Mesendoderm (in vitro differentiated cells): ENCODE results near the gene UBASH3B.
A peak's percentile ranks its signal among the peaks of the same experiment; 100 is the strongest.

Experiments used
- DNase-seq: peaks from one replicate; pipeline ENCODE4 v3.0.0; 2013
- H2AK5ac ChIP-seq: 2 replicates; pipeline ENCODE4 v1.6.1; 2013; ENCODE audit warnings: low read length, inconsistent platforms
- H2BK120ac ChIP-seq: 2 replicates; pipeline ENCODE4 v1.6.1; 2013; ENCODE audit warnings: low read depth, mild to moderate bottlenecking, low read length, moderate library complexity, mixed read lengths
- H2BK15ac ChIP-seq: replicated peaks from 2 replicates; pipeline ENCODE4 v1.6.1; 2013; ENCODE audit warnings: low read depth, mild to moderate bottlenecking, moderate library complexity
- H2BK5ac ChIP-seq: 2 replicates; pipeline ENCODE4 v1.6.1; 2013; ENCODE audit warnings: low read length, inconsistent platforms
- H3K18ac ChIP-seq: 2 replicates; pipeline ENCODE4 v1.6.1; 2013; ENCODE audit warnings: mild to moderate bottlenecking, low read length, mixed read lengths
- H3K23ac ChIP-seq: one replicate; pipeline ENCODE4 v1.6.1; 2013; ENCODE audit warnings: low read length
- H3K27ac ChIP-seq: 2 replicates; pipeline ENCODE4 v1.5.1; 2013; ENCODE audit warnings: low read depth, mild to moderate bottlenecking, inconsistent platforms, low read length, moderate library complexity
- H3K27me3 ChIP-seq: 2 replicates; pipeline ENCODE4 v1.6.1; 2013; ENCODE audit warnings: low read length, control low read depth, mild to moderate bottlenecking, inconsistent platforms; ENCODE audit not compliant: insufficient read depth, poor library complexity
- H3K36me3 ChIP-seq: 2 replicates; pipeline ENCODE4 v1.6.1; 2013; ENCODE audit warnings: low read length, inconsistent platforms; ENCODE audit not compliant: control insufficient read depth, insufficient read depth
- H3K4ac ChIP-seq: one replicate; pipeline ENCODE4 v1.6.1; 2013; ENCODE audit warnings: low read depth, mild to moderate bottlenecking, low read length, moderate library complexity
- H3K4me1 ChIP-seq: 2 replicates; pipeline ENCODE4 v1.6.1; 2013; ENCODE audit warnings: low read depth, low read length, inconsistent platforms; ENCODE audit not compliant: control insufficient read depth
- H3K4me2 ChIP-seq: 2 replicates; pipeline ENCODE4 v1.6.1; 2013; ENCODE audit warnings: low read length
- H3K4me3 ChIP-seq: 2 replicates; pipeline ENCODE4 v1.5.1; 2013; ENCODE audit warnings: mild to moderate bottlenecking, low read length
- H3K56ac ChIP-seq: one replicate; pipeline ENCODE4 v1.6.1; 2013; ENCODE audit warnings: low read length
- H3K79me1 ChIP-seq: 2 replicates; pipeline ENCODE4 v1.6.1; 2013; ENCODE audit warnings: low read length, inconsistent platforms
- H3K79me2 ChIP-seq: 2 replicates; pipeline ENCODE4 v1.6.1; 2013; ENCODE audit warnings: mild to moderate bottlenecking, low read length; ENCODE audit not compliant: control insufficient read depth, insufficient read depth
- H3K9ac ChIP-seq: 2 replicates; pipeline ENCODE4 v1.6.1; 2013; ENCODE audit warnings: low read length, inconsistent platforms
- H4K5ac ChIP-seq: one replicate; pipeline ENCODE4 v1.6.1; 2013; ENCODE audit warnings: low read length
- H4K8ac ChIP-seq: one replicate; pipeline ENCODE4 v1.6.1; 2013; ENCODE audit warnings: low read depth, mild to moderate bottlenecking, control low read depth, low read length, moderate library complexity
- WGBS: extraction: QIAGEN DNeasy Blood & Tissue Kit; methylation state at CpG from one replicate; pipeline ENCODE4 v1.1.7; 2013; ENCODE audit warnings: low lambda C conversion rate, missing lambda C conversion rate; ENCODE audit not compliant: insufficient coverage; ENCODE audit errors: extremely low coverage; 5-methylcytosine and 5-hydroxymethylcytosine counted together

Gene UBASH3B

DNA sequence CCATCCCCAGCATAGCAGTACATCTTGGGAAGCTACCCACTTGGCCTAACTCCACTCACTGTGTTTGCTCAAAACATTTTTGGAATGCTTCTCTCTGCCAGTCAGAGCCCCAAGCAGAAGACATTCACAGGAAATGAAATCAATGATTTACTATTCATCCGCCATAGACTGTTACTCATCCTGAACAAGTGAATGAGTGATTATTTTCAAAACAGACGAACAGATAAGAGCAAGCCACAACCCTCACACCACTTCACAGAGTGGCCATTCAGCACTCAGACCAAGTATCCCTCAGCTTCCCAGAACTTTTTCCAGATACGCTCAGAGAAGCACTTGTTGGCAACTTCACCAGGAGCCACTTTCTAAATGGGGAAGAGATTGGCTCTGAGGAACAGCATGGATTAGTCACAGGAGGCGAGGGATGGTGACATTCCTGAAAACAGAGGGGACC is 13.0 kb upstream of the UBASH3B start:
- Histone ChIP-seq H4K5ac (peak overlapping the region; percentile 26), H2BK120ac (no peak overlapping the region), H2BK15ac (no peak overlapping the region), H3K9ac (no peak overlapping the region), H3K27me3 (no peaks in the 10 kb centered on the region), H3K4ac (no peak overlapping the region), H3K56ac (no peak overlapping the region), H2BK5ac (no peak overlapping the region), H3K4me3 (no peak overlapping the region), H3K23ac (no peak overlapping the region), H3K18ac (no peak overlapping the region), H3K4me2 (no peak overlapping the region), H3K36me3 (no peaks in the 10 kb centered on the region), H3K4me1 (no peaks in the 10 kb centered on the region), H3K27ac (no peak overlapping the region), H4K8ac (no peak overlapping the region), H3K79me1 (no peaks in the 10 kb centered on the region), H2AK5ac (no peak overlapping the region), H3K79me2 (no peaks in the 10 kb centered on the region)
- no CpG with 5 or more reads among the region's 4 CpGs for WGBS
- DNase-seq = peak; percentile 38

DNA sequence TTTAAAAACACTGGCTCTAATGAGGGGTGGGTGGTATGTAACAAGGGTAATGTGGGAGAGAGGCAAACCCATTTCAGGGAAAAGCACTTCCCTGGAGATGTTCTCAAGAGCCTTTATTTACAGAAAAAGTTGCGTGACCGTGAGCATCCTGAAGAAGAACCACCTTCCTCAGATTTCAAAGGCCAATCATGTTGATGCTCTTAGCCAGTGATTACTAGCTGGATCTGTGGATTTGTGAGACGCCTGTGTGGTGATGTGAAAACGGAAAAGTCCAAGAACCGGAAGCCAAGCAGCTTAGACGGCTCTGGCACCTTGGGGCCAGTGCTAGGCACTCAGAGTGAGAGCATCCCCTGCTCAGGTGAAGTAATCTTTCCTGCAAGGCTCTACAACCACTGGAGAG is 12.6 kb upstream of the UBASH3B start:
- Histone ChIP-seq H4K5ac (no peak overlapping the region), H2BK120ac (no peak overlapping the region), H4K8ac (no peak overlapping the region), H3K4ac (no peak overlapping the region), H3K9ac (no peak overlapping the region), H2BK15ac (no peak overlapping the region), H2BK5ac (no peak overlapping the region), H3K23ac (no peak overlapping the region), H2AK5ac (no peak overlapping the region), H3K4me2 (no peak overlapping the region), H3K27ac (no peak overlapping the region), H3K4me3 (no peak overlapping the region), H3K36me3 (no peaks in the 10 kb centered on the region), H3K27me3 (no peaks in the 10 kb centered on the region), H3K79me1 (no peaks in the 10 kb centered on the region), H3K79me2 (no peaks in the 10 kb centered on the region), H3K18ac (no peak overlapping the region), H3K56ac (no peak overlapping the region), H3K4me1 (no peaks in the 10 kb centered on the region)
- no CpG with 5 or more reads among the region's 6 CpGs for WGBS
- no peak for DNase-seq

DNA sequence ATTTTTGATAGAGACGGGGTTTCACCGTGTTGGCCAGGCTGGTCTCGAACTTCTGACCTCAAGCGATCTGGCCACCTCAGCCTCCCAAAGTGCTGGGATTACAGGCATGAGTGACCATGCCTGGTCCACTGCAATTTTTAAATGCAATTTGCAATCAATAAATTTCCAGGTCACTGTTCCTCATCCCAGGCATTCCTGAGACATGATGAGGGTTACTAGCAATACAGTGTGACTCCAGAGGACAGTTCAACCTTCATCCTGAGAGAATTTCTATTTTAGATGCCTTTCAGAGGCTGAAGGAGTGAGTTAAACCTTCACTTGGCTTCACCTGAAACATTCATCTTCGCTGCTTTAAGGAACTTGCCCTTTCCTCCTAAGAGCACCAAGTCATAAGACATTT is 9.7 kb upstream of the UBASH3B start:
- DNase-seq = no peak
- Histone ChIP-seq H2BK15ac (no peak overlapping the region), H2BK120ac (no peak overlapping the region), H2BK5ac (no peak overlapping the region), H3K79me1 (no peaks in the 10 kb centered on the region), H3K23ac (no peak overlapping the region), H3K4ac (no peak overlapping the region), H3K4me2 (no peak overlapping the region), H3K79me2 (no peaks in the 10 kb centered on the region), H3K9ac (no peak overlapping the region), H3K18ac (no peak overlapping the region), H3K4me3 (no peak overlapping the region), H4K8ac (no peak overlapping the region), H3K27ac (no peak overlapping the region), H3K27me3 (no peaks in the 10 kb centered on the region), H3K56ac (no peak overlapping the region), H2AK5ac (no peak overlapping the region), H3K36me3 (no peaks in the 10 kb centered on the region), H4K5ac (no peak overlapping the region), H3K4me1 (no peaks in the 10 kb centered on the region)
- no CpG with 5 or more reads among the region's 5 CpGs for WGBS

DNA sequence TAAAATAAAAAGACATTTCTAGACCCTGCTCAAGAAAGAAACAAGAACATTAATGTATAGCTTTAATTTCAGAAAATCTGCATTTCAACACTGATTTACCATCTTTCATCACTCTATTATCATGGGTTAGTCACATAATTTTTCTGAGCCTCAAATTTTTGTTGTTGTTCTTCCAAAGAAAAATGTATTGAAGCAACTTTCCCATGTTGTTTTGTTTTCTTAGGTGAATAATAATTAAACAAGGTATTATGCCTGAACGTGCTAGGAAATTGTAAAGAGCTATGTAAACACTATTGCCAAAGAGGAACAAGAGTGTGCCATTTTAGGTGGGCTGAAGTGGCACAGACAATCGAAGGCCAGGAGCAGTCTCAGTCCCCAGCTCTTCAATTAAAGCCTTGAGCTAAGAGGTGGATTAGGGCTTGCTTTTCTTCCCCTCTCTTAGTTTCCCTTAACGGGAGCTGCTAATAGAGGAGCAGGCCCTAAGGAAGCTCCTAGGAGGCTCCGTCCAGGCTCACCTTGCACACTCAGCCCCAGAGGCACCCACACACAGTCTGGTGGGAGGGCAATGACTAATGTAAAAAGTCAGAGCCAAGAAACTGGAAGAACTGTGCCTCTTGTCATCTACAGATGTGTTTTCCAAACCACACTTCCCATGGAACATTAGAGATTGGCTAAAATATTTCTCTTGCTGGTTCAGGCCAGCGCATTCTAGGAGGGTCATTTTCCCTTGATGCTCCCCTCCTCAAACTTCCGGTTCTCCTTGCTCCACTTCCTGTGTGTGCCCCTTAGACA is 8.8 kb upstream of the UBASH3B start:
- no peak overlapping the region for H2BK120ac ChIP-seq
- WGBS = no CpG with 5 or more reads among the region's 6 CpGs

DNA sequence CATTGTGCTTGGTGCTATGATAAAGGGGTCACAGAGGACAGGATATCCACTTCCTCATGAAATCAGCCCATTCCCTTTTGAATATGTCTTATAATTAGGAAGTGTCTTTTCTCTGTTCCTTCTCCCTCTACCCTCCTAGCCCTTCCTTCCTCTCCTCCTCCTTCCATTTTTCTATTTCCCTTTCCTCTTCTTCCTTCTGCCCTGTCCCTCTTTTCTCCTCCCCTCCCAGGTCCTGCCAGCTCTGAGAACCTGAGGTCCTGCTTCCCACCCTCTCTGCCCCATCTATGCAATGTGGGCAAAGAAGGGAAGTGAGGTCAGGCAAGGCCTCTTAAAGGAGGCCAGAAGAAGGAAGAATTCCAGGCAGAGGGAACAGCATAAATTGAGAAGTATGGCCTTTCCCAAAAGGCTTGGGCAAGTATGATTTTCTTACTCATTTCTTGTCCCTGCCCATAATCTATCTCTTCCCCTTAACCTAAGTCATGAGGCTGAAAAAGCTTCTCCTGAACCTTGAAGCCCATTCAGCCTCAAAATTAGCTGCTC is 7.7 kb upstream of the UBASH3B start:
- H3K56ac ChIP-seq = no peak overlapping the region
- H2AK5ac ChIP-seq = no peak overlapping the region
- H4K8ac ChIP-seq = no peak overlapping the region
- H3K18ac ChIP-seq = no peak overlapping the region
- no peaks in the 10 kb centered on the region for H3K27me3 ChIP-seq
- no peaks in the 10 kb centered on the region for H3K36me3 ChIP-seq
- H3K4me3 ChIP-seq = no peak overlapping the region
- no peak overlapping the region for H3K9ac ChIP-seq
- no peaks in the 10 kb centered on the region for H3K4me1 ChIP-seq
- H3K4me2 ChIP-seq = no peak overlapping the region
- H2BK120ac ChIP-seq = no peak overlapping the region
- no peak overlapping the region for H3K27ac ChIP-seq
- no peak overlapping the region for H4K5ac ChIP-seq
- no peak overlapping the region for H3K4ac ChIP-seq
- no peak overlapping the region for H2BK5ac ChIP-seq
- no peaks in the 10 kb centered on the region for H3K79me2 ChIP-seq
- no peak for DNase-seq
- no peak overlapping the region for H3K23ac ChIP-seq
- H3K79me1 ChIP-seq = no peaks in the 10 kb centered on the region
- H2BK15ac ChIP-seq = no peak overlapping the region

More for the DNA sequence above, 8.8 kb upstream of the UBASH3B start:
- H3K79me1 ChIP-seq = no peaks in the 10 kb centered on the region
- H3K36me3 ChIP-seq = no peaks in the 10 kb centered on the region
- no peak overlapping the region for H3K56ac ChIP-seq
- no peaks in the 10 kb centered on the region for H3K27me3 ChIP-seq
- no peak overlapping the region for H3K27ac ChIP-seq
- no peak overlapping the region for H4K5ac ChIP-seq
- no peak overlapping the region for H2AK5ac ChIP-seq
- H3K23ac ChIP-seq = no peak overlapping the region
- H3K18ac ChIP-seq = no peak overlapping the region
- no peak overlapping the region for H3K9ac ChIP-seq
- no peak overlapping the region for H2BK5ac ChIP-seq
- no peak overlapping the region for H3K4ac ChIP-seq
- no peaks in the 10 kb centered on the region for H3K79me2 ChIP-seq
- no peak overlapping the region for H4K8ac ChIP-seq
- no peak for DNase-seq
- no peaks in the 10 kb centered on the region for H3K4me1 ChIP-seq
- H2BK15ac ChIP-seq = no peak overlapping the region
- H3K4me2 ChIP-seq = no peak overlapping the region
- no peak overlapping the region for H3K4me3 ChIP-seq

DNA sequence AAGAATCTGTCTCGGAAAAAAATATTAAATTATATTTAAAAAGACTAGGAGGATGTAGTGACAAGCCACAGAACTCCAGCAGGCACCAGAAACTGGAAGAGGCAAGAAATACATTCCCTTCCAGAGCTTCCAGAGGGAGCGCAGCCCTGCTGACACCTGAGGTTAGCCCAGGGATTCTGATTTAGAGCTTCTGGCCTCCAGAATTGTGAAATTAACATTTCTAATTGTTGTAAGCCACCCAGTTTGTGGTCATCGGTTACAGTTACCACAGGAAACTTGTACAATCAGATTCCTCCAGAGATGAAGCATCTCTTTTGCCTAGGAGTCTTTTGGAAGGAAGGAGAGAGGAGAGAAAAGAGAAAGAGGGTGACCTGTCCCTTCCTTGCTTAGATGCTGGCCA is 6.4 kb upstream of the UBASH3B start:
- H3K4me2 ChIP-seq = no peak overlapping the region
- no CpG with 5 or more reads among the region's 3 CpGs for WGBS
- H3K18ac ChIP-seq = no peak overlapping the region
- H3K4me3 ChIP-seq = no peak overlapping the region
- H4K5ac ChIP-seq = no peak overlapping the region
- H3K56ac ChIP-seq = no peak overlapping the region
- H4K8ac ChIP-seq = no peak overlapping the region
- H3K4me1 ChIP-seq = no peaks in the 10 kb centered on the region
- no peak overlapping the region for H2BK5ac ChIP-seq
- no peak overlapping the region for H2BK120ac ChIP-seq
- no peaks in the 10 kb centered on the region for H3K79me2 ChIP-seq
- no peaks in the 10 kb centered on the region for H3K27me3 ChIP-seq
- H3K9ac ChIP-seq = no peak overlapping the region
- no peak overlapping the region for H2AK5ac ChIP-seq
- no peak overlapping the region for H2BK15ac ChIP-seq
- H3K36me3 ChIP-seq = no peaks in the 10 kb centered on the region
- no peak overlapping the region for H3K23ac ChIP-seq
- no peak overlapping the region for H3K4ac ChIP-seq
- DNase-seq = no peak
- H3K79me1 ChIP-seq = no peaks in the 10 kb centered on the region
- no peak overlapping the region for H3K27ac ChIP-seq
